ENCODE measurements around the gene KCTD2. TPM values are rescaled to one million over a fixed set of nuclear protein-coding genes. Genes with fewer than 3 reads are reported as not detected.

The KCTD2 gene
- total and polyA plus RNA-seq, 2 of the 13 experiments (the other 11 are each of a cell fraction or from before 2014, with no cell fraction given) = 28.3 to 32.6 TPM

GRCh38 chr17:75034236-75034908 is 12.7 kb upstream of the KCTD2 start (continued):
- peak; percentile 66 for TF ChIP-seq ZNF609 (CRISPR knock-in tag; IDR thresholded peaks at IDR 0.05; ENCODE audit: borderline replicate concordance)
- peak; percentile 63; the same call in 1 of the 2 replicates for TF ChIP-seq REXO4 (CRISPR knock-in tag; IDR thresholded peaks at IDR 0.05; ENCODE audit: borderline replicate concordance)
- peak; percentile 86 for TF ChIP-seq RFXAP (CRISPR knock-in tag; IDR thresholded peaks at IDR 0.05; ENCODE audit: borderline replicate concordance)
- TF ChIP-seq ELF4 (CRISPR knock-in tag; IDR thresholded peaks at IDR 0.05; ENCODE audit: borderline replicate concordance) = no peak
- TF ChIP-seq FOXO4 (CRISPR knock-in tag; conservative IDR thresholded peaks at IDR 0.05) = peak; percentile 96
- TF ChIP-seq TFE3 (CRISPR knock-in tag; IDR thresholded peaks at IDR 0.05) = peak; percentile 91
- TF ChIP-seq ZUFSP (CRISPR knock-in tag; IDR thresholded peaks at IDR 0.05; ENCODE audit: borderline replicate concordance) = no peak
- TF ChIP-seq ZNF331 (CRISPR knock-in tag; IDR thresholded peaks at IDR 0.05) = peak; percentile 98
- peak; percentile 88 for TF ChIP-seq ZNF792 (CRISPR knock-in tag; IDR thresholded peaks at IDR 0.05)
- TF ChIP-seq SKI (IDR thresholded peaks at IDR 0.05; ENCODE audit: partially characterized antibody) = no peak
- no peak for TF ChIP-seq HMG20A (CRISPR knock-in tag; IDR thresholded peaks at IDR 0.05; ENCODE audit: borderline replicate concordance)
- no peak for TF ChIP-seq ZNF562 (CRISPR knock-in tag; IDR thresholded peaks at IDR 0.05; ENCODE audit: borderline replicate concordance)
- peak; percentile 92 for TF ChIP-seq ZBTB10 (CRISPR knock-in tag; IDR thresholded peaks at IDR 0.05; ENCODE audit: borderline replicate concordance)
- TF ChIP-seq MAF1 (CRISPR knock-in tag; IDR thresholded peaks at IDR 0.05; ENCODE audit: borderline replicate concordance) = peak; percentile 98
- peak; percentile 96; the same call in 1 of the 2 replicates for TF ChIP-seq ZNF619 (CRISPR knock-in tag; IDR thresholded peaks at IDR 0.05)
- peak; percentile 83; the same call in 1 of the 2 replicates for TF ChIP-seq MTF1 (CRISPR knock-in tag; IDR thresholded peaks at IDR 0.05)

All from HepG2 (cell line).